ENCODE measurements around the gene AGAP6.
"Not testable (repeated sequence)": the region's sequence is repeated elsewhere in the genome, so short reads cannot be mapped to it uniquely, and the experiment has no call there.

AGAP6 gene

GRCh38 chr10:50052778-50053376 is 64.7 kb downstream of the AGAP6 start:
- not testable (repeated sequence) for DNase-seq (ENCODE audit: low read depth); H3K4me3 ChIP-seq (ENCODE audit: control insufficient read depth, low read depth, low read length)

GRCh38 chr10:50055494-50056292 is 67.5 kb downstream of the AGAP6 start:
- not testable (repeated sequence) for DNase-seq (ENCODE audit: low read depth)

GRCh38 chr10:50056654-50057053 is 68.4 kb downstream of the AGAP6 start:
- DNase-seq (ENCODE audit: low read depth); H3K4me3 ChIP-seq (ENCODE audit: control insufficient read depth, low read depth, low read length): not testable (repeated sequence)

More at GRCh38 chr10:50055494-50056292, 67.5 kb downstream of the AGAP6 start:
- H3K4me3 ChIP-seq (ENCODE audit: control insufficient read depth, low read depth, low read length): not testable (repeated sequence)

- H3K4me3 ChIP-seq (ENCODE audit: control insufficient read depth, low read depth, low read length): not testable (repeated sequence)
These were observed 70.5 kb downstream of the AGAP6 start for GRCh38 chr10:50058727-50059126.

GRCh38 chr10:50059946-50060345 is 71.7 kb downstream of the AGAP6 start:
- not testable (repeated sequence) for H3K4me3 ChIP-seq (ENCODE audit: control insufficient read depth, low read depth, low read length)
- peak; percentile 30 for DNase-seq (ENCODE audit: low read depth)

More at GRCh38 chr10:50058727-50059126, 70.5 kb downstream of the AGAP6 start:
- DNase-seq (ENCODE audit: low read depth): not testable (repeated sequence)

All from fibroblast of mammary gland (primary cell).